AG10803 (cell line): ENCODE measurements around the gene FRAS1.

ENCODE experiments used
- DNase-seq: peaks from one replicate; pipeline ENCODE4 v3.0.0; 2010; ENCODE audit warnings: low read depth
- H3K4me3 ChIP-seq: 2 replicates; pipeline ENCODE4 v1.5.1; 2011; ENCODE audit warnings: mild to moderate bottlenecking, low read length, control low read depth
- TF ChIP-seq, protein P1 (sequence below): conservative IDR thresholded peaks from 2 replicates; pipeline ENCODE4 v1.5.1; 2011; ENCODE audit warnings: mild to moderate bottlenecking, low read length, control low read depth, inconsistent platforms

The FRAS1 gene

GRCh38 chr4:78551420-78552351 lies 494.6 kb downstream of the FRAS1 start, which contains the start of gene ANXA3:
TSS of gene ANXA3 (plus strand) at chr4:78551770. CDS start at chr4:78554474, 2,704 bp downstream.
- no peak for DNase-seq
- TF ChIP-seq, protein P1, sequence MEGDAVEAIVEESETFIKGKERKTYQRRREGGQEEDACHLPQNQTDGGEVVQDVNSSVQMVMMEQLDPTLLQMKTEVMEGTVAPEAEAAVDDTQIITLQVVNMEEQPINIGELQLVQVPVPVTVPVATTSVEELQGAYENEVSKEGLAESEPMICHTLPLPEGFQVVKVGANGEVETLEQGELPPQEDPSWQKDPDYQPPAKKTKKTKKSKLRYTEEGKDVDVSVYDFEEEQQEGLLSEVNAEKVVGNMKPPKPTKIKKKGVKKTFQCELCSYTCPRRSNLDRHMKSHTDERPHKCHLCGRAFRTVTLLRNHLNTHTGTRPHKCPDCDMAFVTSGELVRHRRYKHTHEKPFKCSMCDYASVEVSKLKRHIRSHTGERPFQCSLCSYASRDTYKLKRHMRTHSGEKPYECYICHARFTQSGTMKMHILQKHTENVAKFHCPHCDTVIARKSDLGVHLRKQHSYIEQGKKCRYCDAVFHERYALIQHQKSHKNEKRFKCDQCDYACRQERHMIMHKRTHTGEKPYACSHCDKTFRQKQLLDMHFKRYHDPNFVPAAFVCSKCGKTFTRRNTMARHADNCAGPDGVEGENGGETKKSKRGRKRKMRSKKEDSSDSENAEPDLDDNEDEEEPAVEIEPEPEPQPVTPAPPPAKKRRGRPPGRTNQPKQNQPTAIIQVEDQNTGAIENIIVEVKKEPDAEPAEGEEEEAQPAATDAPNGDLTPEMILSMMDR = no peak

DNA sequence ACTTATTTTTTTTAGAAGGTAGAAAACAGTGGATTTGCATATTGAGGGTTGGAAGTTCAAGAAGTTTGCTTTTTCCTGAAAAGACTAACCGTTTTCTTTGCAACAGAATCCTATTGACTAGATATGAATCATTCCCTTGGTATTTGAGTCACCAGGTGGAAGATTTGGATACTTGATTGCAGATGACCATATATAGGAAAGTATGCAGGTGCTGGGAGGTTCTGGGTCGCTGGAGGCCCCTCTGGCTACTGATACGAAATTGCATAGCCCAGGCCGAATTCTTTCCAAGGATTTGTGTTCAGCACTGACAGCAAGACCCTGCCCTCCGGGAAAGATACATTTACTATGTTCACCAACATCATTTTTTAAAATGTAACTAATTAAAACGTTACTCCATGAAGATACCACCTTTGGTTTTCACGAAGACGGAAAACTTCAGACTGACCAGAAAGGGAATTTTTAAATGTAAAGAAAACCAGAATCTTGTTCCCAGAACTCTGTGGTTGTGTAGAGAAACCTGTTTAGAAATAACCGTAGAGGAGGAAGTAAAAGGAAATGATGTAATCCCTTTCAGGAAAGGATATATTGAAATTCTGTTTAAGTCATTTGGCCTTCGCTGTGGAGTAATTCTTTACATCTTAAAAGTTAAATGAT lies 495.4 kb downstream of the FRAS1 start:
- TF ChIP-seq, protein P1 = no peak
- H3K4me3 ChIP-seq = no peak overlapping the region
- no peak for DNase-seq

More at GRCh38 chr4:78551420-78552351, 494.6 kb downstream of the FRAS1 start, which contains the start of gene ANXA3:
- peak within 1 kb of the TSS; percentile 64 for H3K4me3 ChIP-seq

GRCh38 chr4:78553043-78553396 lies 495.9 kb downstream of the FRAS1 start:
- no peak overlapping the region for H3K4me3 ChIP-seq
- TF ChIP-seq, protein P1 = no peak
- no peak for DNase-seq

DNA sequence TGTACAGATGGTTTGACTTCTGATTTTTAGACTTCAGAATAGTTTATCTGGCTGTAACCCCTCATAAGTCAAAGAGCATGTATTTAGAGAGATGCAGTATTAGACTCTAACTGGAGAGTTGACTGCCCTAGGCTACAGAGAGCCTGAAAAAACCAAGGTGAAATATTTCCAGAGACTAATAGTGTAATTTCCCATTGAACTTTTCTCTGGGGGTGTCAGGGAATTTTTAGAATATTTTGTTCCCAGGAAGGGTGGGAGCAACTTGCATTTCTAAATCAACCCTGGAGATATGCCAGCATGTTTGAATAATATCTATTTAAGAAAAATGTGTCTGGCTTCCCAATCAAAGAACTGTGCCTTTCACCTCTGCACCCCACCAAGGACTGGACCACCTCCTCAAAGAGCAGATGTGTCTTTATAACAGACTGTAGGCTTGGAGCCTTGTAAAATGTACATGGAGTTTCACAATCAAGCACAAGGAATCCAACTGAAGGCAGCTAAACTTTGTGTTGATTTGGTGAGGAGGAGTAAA lies 496.5 kb downstream of the FRAS1 start:
- TF ChIP-seq, protein P1 = no peak
- H3K4me3 ChIP-seq = no peak overlapping the region
- no peak for DNase-seq

- TF ChIP-seq, protein P1 = no peak
- DNase-seq = no peak
- H3K4me3 ChIP-seq = no peak overlapping the region
These were observed 499.5 kb downstream of the FRAS1 start for GRCh38 chr4:78556665-78557064.

- no peak overlapping the region for H3K4me3 ChIP-seq
- DNase-seq = no peak
- TF ChIP-seq, protein P1 = no peak
These were observed 500.7 kb downstream of the FRAS1 start for GRCh38 chr4:78557841-78558240.

GRCh38 chr4:78558410-78558809 lies 501.3 kb downstream of the FRAS1 start:
- DNase-seq = peak; percentile 13
- TF ChIP-seq, protein P1 = no peak

More at GRCh38 chr4:78558410-78558809, 501.3 kb downstream of the FRAS1 start:
- H3K4me3 ChIP-seq = no peak overlapping the region
